Activated naive CD4-positive, alpha-beta T cell (primary cell): ENCODE data around the gene MBD2.

Source experiments
- DNase-seq, 4 experiments: peaks; one replicate each; lab custom pipeline; 2025; lab: John Stamatoyannopoulos, UW

MBD2 gene

DNA sequence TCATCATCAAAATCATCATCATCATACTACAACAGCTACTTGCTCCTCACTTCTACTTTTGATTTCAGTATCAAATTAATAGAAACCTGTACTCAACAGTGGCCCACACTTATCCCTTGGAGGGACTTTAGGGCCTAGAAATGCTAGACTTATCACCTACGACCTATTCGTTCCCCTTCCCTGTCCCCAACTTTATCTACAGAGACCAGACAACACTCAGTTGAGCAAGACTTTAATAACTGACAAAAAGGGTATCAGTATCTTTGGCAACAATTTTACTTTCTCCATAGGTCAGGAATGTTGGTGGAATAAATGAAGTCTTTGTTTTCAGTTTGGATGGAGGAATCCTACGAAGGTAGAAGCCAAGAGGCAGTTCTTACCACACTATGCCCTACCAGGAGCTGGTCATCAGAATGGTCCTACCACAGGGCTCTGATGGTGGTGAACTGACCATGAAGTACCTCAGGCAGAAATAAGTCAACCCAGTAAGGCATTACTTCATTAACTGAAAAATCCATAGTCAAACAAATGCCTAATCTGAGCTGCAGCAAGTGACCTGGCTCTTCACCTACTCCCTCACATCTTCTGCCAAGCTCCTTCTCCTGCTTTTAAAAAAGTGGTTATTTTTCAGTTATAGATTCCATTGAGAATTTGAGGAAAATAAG, 26.6 kb downstream of the MBD2 start:
- DNase-seq: no peak

- DNase-seq: no peak
Measured at GRCh38 chr18:54193786-54194185, 30.7 kb downstream of the MBD2 start.

- no peak for DNase-seq
Measured at GRCh38 chr18:54192900-54193299, 31.6 kb downstream of the MBD2 start.

DNA sequence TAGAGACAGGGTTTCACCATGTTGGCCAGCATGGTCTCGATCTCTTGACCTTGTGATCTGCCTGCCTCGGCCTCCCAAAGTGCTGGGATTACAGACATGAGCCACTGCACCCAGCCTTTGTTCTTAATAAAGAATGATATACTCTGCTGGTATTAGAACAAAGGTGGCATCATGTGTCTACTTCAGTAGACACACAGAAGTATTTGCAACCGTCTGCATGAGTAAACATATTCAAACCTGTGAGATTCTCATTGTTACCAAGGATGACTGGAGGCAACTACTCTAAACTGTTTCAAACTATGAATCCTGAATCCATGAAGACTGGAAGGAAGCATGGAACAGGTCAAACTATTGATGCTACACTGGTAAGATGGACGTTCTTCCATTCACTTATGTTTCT, 32.1 kb downstream of the MBD2 start:
- no peak for DNase-seq

DNA sequence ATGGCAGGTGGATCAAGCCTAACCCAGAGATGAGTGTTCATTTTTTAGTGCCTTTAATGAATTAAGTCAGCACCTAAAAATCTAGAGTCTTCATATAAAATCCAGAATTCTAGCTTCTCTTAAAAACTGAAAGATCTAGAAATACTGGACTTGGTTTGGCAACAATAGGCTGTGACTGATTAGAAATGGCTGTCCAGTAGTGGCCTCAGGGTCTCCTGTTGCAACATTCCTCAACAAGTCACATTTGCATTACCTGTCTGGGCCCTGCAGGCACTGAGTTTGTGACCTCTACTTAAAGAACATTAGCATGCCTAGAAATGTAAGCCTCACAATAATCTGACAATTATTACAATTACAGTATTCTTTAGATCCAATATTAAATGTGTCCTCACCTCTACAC, 33.1 kb downstream of the MBD2 start:
- no peak for DNase-seq

DNA sequence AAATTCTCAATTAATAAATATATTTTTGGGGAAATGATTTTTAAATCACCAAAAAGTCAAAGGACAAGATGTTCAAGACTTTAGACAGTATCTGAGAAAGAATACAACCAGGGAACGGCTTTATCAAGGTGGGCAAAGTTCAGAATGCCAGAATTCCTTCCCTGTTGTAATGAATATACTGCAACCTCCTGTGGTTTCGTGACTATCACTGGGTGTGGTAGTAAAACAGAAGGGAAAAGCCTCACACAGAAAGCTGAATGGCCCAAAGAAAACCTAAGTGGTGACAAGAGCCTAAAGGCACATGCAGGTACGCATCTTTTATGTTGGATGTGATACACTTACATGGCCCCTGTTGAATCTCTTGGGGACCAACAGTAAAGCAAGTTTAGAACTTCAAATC, 37.1 kb downstream of the MBD2 start:
- DNase-seq: no peak

- DNase-seq: no peak
Measured at GRCh38 chr18:54184836-54185235, 39.6 kb downstream of the MBD2 start.

DNA sequence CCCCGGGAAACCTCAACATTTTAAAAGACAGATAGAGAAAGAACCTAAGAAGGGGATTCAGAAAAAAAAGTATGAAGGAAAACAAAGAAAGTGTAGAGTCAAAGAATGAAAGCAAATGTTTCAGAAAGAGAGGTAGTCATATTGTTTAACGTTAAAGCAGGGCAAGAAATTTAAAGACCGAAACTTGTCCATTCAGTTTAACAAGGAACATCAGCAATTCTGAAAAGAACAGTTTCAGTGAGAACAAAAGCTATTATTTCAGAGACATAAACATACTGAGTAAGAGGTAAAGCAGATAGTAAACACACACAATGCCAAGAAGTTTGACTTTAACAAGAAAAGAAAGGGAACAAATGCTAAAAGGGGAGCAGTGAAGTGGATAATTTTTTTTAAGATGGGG, 41.1 kb downstream of the MBD2 start:
- no peak for DNase-seq

DNA sequence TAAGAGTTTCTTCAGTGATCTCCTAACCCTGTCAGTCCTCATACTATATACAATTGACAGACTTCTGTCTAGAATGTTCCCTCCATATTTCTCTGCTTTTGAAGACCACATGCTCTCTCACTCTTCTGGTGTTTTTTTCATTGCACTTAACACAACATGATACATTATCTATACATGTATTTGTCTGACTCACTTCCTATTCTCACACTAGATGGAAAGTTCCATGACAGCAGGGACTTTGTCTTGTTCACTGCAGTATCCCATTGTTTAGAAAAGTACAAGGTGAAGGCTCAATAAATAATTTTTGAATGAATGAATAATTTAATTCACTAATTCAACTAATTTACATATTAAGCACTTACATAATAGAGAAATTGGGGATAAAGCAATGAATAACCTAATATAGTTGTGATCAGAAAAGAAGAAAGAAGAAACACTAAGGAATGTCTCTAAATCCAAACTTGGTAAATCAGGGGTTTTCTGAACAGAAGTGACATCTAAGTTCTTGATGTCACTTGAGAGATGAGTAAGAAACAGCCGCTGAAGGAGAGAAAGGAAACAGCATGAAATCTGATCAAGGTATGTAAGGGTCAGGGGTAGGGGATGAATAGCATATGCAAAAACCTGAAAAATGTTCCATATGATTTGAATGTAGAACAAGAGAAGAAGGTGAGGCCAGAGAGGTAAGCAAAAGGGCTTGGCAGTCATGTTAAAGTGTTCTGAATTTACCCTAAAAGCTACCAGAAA, 42.4 kb downstream of the MBD2 start:
- no peak for DNase-seq

DNA sequence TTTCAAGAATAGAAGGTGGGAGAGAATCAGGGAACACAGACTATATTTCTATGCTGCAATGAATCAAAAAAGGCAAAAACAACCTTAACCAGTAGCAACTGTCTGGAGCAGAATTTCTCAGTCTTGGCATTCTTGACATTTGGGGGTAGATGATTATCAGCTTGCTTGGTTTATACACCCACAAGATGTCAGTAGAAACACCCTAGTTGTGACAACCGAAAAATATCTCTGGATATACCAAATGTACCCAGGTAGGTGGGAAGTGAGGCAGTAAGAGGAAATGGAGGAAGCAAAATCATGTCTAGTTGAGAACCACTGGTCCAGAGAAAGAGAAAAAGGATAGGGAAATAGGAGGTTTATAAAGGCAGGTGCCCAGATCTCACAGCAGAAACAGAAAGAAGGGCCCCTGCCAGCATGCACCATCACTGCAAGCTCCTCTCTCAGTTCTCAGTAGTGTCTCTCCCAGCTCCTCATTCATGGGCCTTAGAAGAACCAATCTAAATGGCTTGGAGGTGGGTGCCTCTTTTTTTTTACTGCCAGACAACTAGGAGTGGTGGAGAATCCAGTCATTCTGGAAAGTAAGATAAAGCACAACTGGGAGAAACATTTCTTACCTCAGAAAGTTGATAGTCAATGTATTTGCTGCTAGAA, 50.4 kb downstream of the MBD2 start:
- DNase-seq: no peak

DNA sequence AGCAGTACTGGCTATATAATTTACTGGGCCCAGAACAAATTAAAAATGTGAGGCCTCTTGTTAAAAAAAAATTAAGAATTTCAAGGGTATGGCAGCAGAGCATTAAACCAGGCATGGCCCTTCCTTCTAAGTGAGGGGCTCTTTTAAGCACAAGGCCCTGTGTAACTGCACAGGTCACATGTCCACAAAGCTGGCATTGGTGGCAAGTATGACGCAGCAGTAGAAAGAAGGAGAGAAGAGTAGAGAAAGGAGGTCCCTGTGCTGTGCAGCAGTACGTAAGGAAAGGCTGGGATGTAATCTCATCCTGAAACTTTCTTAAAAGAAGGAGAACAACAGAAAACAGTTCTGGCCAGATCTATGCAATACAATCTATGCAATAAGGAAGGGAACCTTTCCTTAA, 51.2 kb downstream of the MBD2 start:
- DNase-seq: no peak

GRCh38 chr18:54169431-54170403, 54.8 kb downstream of the MBD2 start:
- no peak for DNase-seq

GRCh38 chr18:54165450-54165849, 59.0 kb downstream of the MBD2 start:
- no peak for DNase-seq

GRCh38 chr18:54163453-54163852, 61.0 kb downstream of the MBD2 start:
- DNase-seq: no peak

GRCh38 chr18:54162431-54162830, 62.0 kb downstream of the MBD2 start:
- DNase-seq: no peak

DNA sequence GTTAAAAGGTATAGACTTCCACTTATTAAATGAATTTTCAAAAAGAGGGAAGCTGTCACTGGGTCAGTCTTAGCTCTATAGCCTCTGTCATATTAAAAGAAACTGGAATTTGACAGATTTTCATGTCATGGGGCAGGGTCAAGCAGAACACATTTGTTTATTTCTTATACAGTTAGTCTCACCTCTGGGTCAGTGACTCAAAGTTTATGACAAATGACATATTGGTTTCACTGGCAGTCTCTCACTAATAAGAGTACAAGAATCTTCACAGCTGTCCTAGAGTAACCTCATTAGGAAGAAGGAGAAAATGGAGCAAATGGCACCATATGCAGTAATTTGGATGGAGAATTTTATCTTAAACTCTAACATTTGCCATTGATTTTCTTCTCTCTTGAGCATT, 63.2 kb downstream of the MBD2 start:
- DNase-seq: no peak

- DNase-seq: no peak
Measured at GRCh38 chr18:54159906-54160305, 64.6 kb downstream of the MBD2 start.

DNA sequence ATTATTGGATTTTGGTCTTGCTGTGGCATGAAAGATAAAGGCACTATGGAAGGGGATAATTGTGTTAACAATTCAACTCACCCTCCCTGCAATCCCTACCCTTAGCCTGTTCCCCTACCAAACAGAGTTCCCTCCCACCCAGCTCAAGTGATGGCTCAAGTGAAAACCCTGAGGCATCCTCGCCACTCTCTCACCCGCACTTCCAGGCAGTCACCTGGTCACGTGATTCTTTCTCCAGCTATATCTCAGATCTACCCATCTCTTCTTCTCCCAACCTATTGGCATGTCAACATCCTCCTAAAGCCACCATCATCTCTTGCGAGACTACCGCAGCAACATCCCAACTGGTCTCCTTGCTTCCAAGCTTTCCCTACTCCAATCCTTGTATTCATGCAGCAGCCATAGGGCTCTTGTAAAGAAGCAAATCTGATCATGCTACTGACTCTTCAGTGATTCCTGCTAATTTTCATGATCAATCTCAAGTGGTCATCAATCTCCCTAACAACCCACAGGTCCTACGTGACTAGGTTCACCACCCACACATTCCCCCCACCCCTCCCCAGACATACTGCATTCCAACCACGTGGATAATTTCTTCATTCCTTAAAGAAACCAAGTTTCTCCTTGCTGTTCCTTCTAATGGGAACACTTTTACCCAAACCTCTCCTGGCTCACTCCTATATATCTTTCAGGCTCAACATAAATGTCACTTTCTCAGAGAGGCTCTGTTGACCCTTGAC, 66.7 kb downstream of the MBD2 start:
- DNase-seq: no peak

GRCh38 chr18:54155412-54155811, 69.1 kb downstream of the MBD2 start:
- no peak for DNase-seq

- DNase-seq: no peak
Measured at GRCh38 chr18:54154231-54154630, 70.2 kb downstream of the MBD2 start.

- no peak for DNase-seq
Measured at GRCh38 chr18:54151376-54151775, 73.1 kb downstream of the MBD2 start.
